Right lobe of liver (tissue), 6 donors: ENCODE measurements around the gene PDE7B. TPM values are rescaled to one million over a fixed set of nuclear protein-coding genes. Genes with fewer than 3 reads are reported as not detected.

Experiments used
- ATAC-seq, 4 donors: fragments of 200-7000 bp; cut with Tn5 transposase; one replicate each; pipeline ENCODE4 v1.9.1; 2020; ENCODE audit warnings: mild to moderate bottlenecking in 4 of 4, moderate library complexity in 4 of 4
- DNase-seq, 3 donors: peaks; one replicate each; pipeline ENCODE4 v3.0.0-alpha.2; 2020
- H3K27ac ChIP-seq, 3 donors: fragments of 200-600 bp; one replicate each; pipeline ENCODE4 v1.8.0; 2022
- H3K27me3 ChIP-seq, 2 donors: fragments of 200-600 bp; one replicate each; pipeline ENCODE4 v1.8.0; 2022
- H3K36me3 ChIP-seq, 4 donors: fragments of 200-600 bp; sonication (generic) in 1 of 4; one replicate each; pipeline versions ENCODE4 v1.5.1 to v1.8.0; 2017 to 2022; ENCODE audit warnings: control low read depth in 1 of 4
- H3K4me1 ChIP-seq, 4 donors: fragments of 200-600 bp; sonication (generic) in 1 of 4; one replicate each; pipeline versions ENCODE4 v1.5.1 to v1.8.0; 2017 to 2022; ENCODE audit warnings: control low read depth in 1 of 4
- H3K4me3 ChIP-seq, 3 donors: fragments of 200-600 bp; one replicate each; pipeline ENCODE4 v1.8.0; 2022
- H3K9me3 ChIP-seq, 4 donors: fragments of 200-600 bp; sonication (generic) in 1 of 4; one replicate each; pipeline versions ENCODE4 v1.5.1 to v1.8.0; 2017 to 2022; ENCODE audit warnings: control low read depth in 1 of 4
- CTCF ChIP-seq, 4 donors: fragments of 200-600 bp in 3 of 4; fragments of 450-650 bp in 1 of 4; IDR thresholded peaks; one replicate each; pipeline versions ENCODE4 v1.5.1 to v1.8.0; 2016 to 2022; ENCODE audit warnings: antibody characterized with exemption in 4 of 4, mild to moderate bottlenecking in 2 of 4
- POLR2A ChIP-seq: fragments of 450-650 bp; IDR thresholded peaks from one replicate; pipeline ENCODE4 v1.6.1; 2017; ENCODE audit warnings: antibody characterized with exemption, mild to moderate bottlenecking
- WGBS: methylation state at CpG from one replicate; pipeline ENCODE4 v1.1.6; 2018; ENCODE audit warnings: low coverage, low lambda C conversion rate; ENCODE audit not compliant: insufficient coverage; ENCODE audit errors: missing lambda C conversion rate; 5-methylcytosine and 5-hydroxymethylcytosine counted together
- intact Hi-C, 2 donors: fragments of 100-400 bp; cut with DNase I; formaldehyde crosslinking; loops; one replicate each; pipeline versions ENCODE4 v1.11.2 to v1.14.1; 2022
- total RNA-seq, 6 experiments: library from RNA; depleted of rRNA in 2 of 6; stranded (reverse); fragments of >200 nt in 2 of 6; fragmentation: NEBNext Ultra II Directional in 3 of 6; extraction: Animal tissue kit (Norgen Biotek cat#: 25700) in 3 of 6; gene quantifications; one replicate each; pipeline versions ENCODE4 v1.1.0 to v1.2.4, GENCODE V29; 2016 to 2023
- donor health status: DM: no; HTN: yes; CAD: no.
- donor health status: DM: no; HTN: no; CAD: no.
- donor health status: DM: no; HTN: no; CAD: no.
- donor health status: DM: no; HTN: yes; CAD: no.
- donor health status: DM: no; HTN: yes; CAD: no.

The PDE7B gene
- total RNA-seq, 6 experiments from 2014 or later = 1.1 to 5.1 (median 1.9) TPM

- DNase-seq (no peak), ATAC-seq (no peak)
- no peaks in the 10 kb centered on the region for H3K9me3 ChIP-seq
- H3K4me3 ChIP-seq = no peak overlapping the region
- H3K4me1 ChIP-seq = no peaks in the 10 kb centered on the region
- H3K27me3 ChIP-seq = no peaks in the 10 kb centered on the region
- TF ChIP-seq POLR2A (no peak), CTCF (IDR thresholded peaks at IDR 0.05) (no peak)
- H3K27ac ChIP-seq = no peak overlapping the region
- no peaks in the 10 kb centered on the region for H3K36me3 ChIP-seq
- 77% methylated on average over 3 of the region's 3 CpGs for WGBS
- intact Hi-C loops = no loop called here
These were observed 225.0 kb downstream of the PDE7B start for GRCh38 chr6:136076496-136076895.

GRCh38 chr6:136077834-136078576 lies 226.5 kb downstream of the PDE7B start:
- H3K9me3 ChIP-seq = no peaks in the 10 kb centered on the region
- no peak overlapping the region for H3K27ac ChIP-seq
- no peak for ATAC-seq
- no peaks in the 10 kb centered on the region for H3K4me1 ChIP-seq
- H3K27me3 ChIP-seq = no peaks in the 10 kb centered on the region
- intact Hi-C loops = no loop called here
- 71% methylated on average over 5 of the region's 5 CpGs for WGBS
- no peaks in the 10 kb centered on the region for H3K36me3 ChIP-seq
- DNase-seq = no peak
- TF ChIP-seq POLR2A (no peak), CTCF (IDR thresholded peaks at IDR 0.05) (no peak)
- no peak overlapping the region for H3K4me3 ChIP-seq

- Histone ChIP-seq H3K27ac (no peak overlapping the region), H3K4me3 (no peak overlapping the region), H3K4me1 (no peaks in the 10 kb centered on the region), H3K27me3 (no peaks in the 10 kb centered on the region), H3K36me3 (no peaks in the 10 kb centered on the region), H3K9me3 (no peaks in the 10 kb centered on the region)
- no peak for TF ChIP-seq CTCF (IDR thresholded peaks at IDR 0.05)
- no peak for TF ChIP-seq POLR2A
- intact Hi-C loops = no loop called here
- DNase-seq = no peak
- WGBS = 67% methylated on average over 6 of the region's 6 CpGs
- no peak for ATAC-seq
These were observed 228.4 kb downstream of the PDE7B start for GRCh38 chr6:136079701-136080565.

GRCh38 chr6:136083540-136083939 lies 232.0 kb downstream of the PDE7B start:
- ATAC-seq (no peak), DNase-seq (no peak)
- no peaks in the 10 kb centered on the region for H3K4me1 ChIP-seq
- H3K27me3 ChIP-seq = no peaks in the 10 kb centered on the region
- intact Hi-C loops = no loop called here
- H3K36me3 ChIP-seq = no peaks in the 10 kb centered on the region
- TF ChIP-seq CTCF (IDR thresholded peaks at IDR 0.05) (no peak), POLR2A (no peak)
- H3K9me3 ChIP-seq = no peaks in the 10 kb centered on the region
- H3K27ac ChIP-seq = no peak overlapping the region
- H3K4me3 ChIP-seq = no peak overlapping the region
